ENCODE measurements around the gene SMIM1.

GRCh38 chr1:3725366-3725765, 47.2 kb upstream of the SMIM1 start:
- TF ChIP-seq CTCF (IDR thresholded peaks at IDR 0.05) (no peak), POLR2A (IDR thresholded peaks at IDR 0.05) (no peak)
